MM.1S (cell line): Measurements from ENCODE around the gene NLRP5.

Experiments used
- DNase-seq: peaks from one replicate; pipeline ENCODE4 v3.0.0-alpha.2; 2015
- H2AFZ ChIP-seq: fragments of 300-600 bp; sonication (generic); 2 replicates; pipeline ENCODE4 v1.6.0; 2016; ENCODE audit warnings: antibody characterized with exemption, low read length
- H3F3A ChIP-seq: fragments of 300-600 bp; sonication (generic); 2 replicates; pipeline ENCODE4 v1.6.1; 2016; ENCODE audit warnings: mild to moderate bottlenecking, antibody characterized with exemption, low read length, moderate library complexity, mixed read lengths; ENCODE audit not compliant: insufficient read depth
- H3K27ac ChIP-seq: fragments of 300-600 bp; sonication (generic); 2 replicates; pipeline ENCODE4 v1.5.1; 2016; ENCODE audit warnings: mild to moderate bottlenecking, low read length
- H3K27me3 ChIP-seq: fragments of 300-600 bp; sonication (generic); replicated peaks from 2 replicates; pipeline ENCODE4 v1.6.0; 2016; ENCODE audit warnings: low read length; ENCODE audit not compliant: insufficient read depth
- H3K36me3 ChIP-seq: fragments of 300-600 bp; sonication (generic); replicated peaks from 2 replicates; pipeline ENCODE4 v1.6.1; 2016; ENCODE audit warnings: mild to moderate bottlenecking, low read length, mixed read lengths; ENCODE audit not compliant: insufficient read depth
- H3K4me1 ChIP-seq: fragments of 300-600 bp; sonication (generic); 2 replicates; pipeline ENCODE4 v1.6.1; 2016; ENCODE audit warnings: low read length, mixed read lengths
- H3K4me2 ChIP-seq: fragments of 300-600 bp; sonication (generic); 2 replicates; pipeline ENCODE4 v1.6.0; 2016; ENCODE audit warnings: low read depth, low read length
- H3K4me3 ChIP-seq: fragments of 300-600 bp; sonication (generic); 2 replicates; pipeline ENCODE4 v1.5.1; 2016; ENCODE audit warnings: low read length, mixed read lengths
- H3K79me2 ChIP-seq: fragments of 300-600 bp; sonication (generic); 2 replicates; pipeline ENCODE4 v1.6.1; 2016; ENCODE audit warnings: mixed run types, low read length, mixed read lengths
- H3K9ac ChIP-seq: fragments of 300-600 bp; sonication (generic); 2 replicates; pipeline ENCODE4 v1.6.1; 2016; ENCODE audit warnings: low read length, mixed read lengths
- H3K9me2 ChIP-seq: fragments of 300-600 bp; sonication (generic); replicated peaks from 2 replicates; pipeline ENCODE4 v1.6.1; 2016; ENCODE audit warnings: mild to moderate bottlenecking, low read length, mixed read lengths; ENCODE audit not compliant: insufficient read depth
- H3K9me3 ChIP-seq: fragments of 300-600 bp; sonication (generic); replicated peaks from 2 replicates; pipeline ENCODE4 v1.6.1; 2016; ENCODE audit warnings: mild to moderate bottlenecking, low read length, mixed read lengths; ENCODE audit not compliant: insufficient read depth
- H4K20me1 ChIP-seq: fragments of 300-600 bp; sonication (generic); 2 replicates; pipeline ENCODE4 v1.6.1; 2016; ENCODE audit warnings: mild to moderate bottlenecking, low read length, moderate library complexity, mixed read lengths; ENCODE audit not compliant: insufficient read depth
- CTCF ChIP-seq: fragments of 300-600 bp; sonication (generic); IDR thresholded peaks from 2 replicates; pipeline ENCODE4 v1.5.1; 2016; ENCODE audit warnings: antibody characterized with exemption, low read length, mixed read lengths
- EZH2 ChIP-seq: fragments of 300-600 bp; sonication (generic); optimal IDR thresholded peaks from 2 replicates; pipeline ENCODE3; 2017; ENCODE audit warnings: low read depth, mild to moderate bottlenecking, antibody characterized with exemption, low read length, mixed read lengths
- EZH2phosphoT487 ChIP-seq: fragments of 300-600 bp; sonication (generic); IDR thresholded peaks from 2 replicates; pipeline ENCODE4 v1.6.1; 2018; ENCODE audit warnings: antibody characterized with exemption, low read length

NLRP5 gene

GRCh38 chr19:56106397-56106849 lies 119.8 kb downstream of the NLRP5 start:
- Histone ChIP-seq H3F3A (no peaks in the 10 kb centered on the region), H3K79me2 (peaks cover 91% of the 10 kb centered on the region), H3K4me2 (no peak overlapping the region), H3K36me3 (peaks cover 3% of the 10 kb centered on the region; the same call in 1 of the 2 replicates), H3K27me3 (no peaks in the 10 kb centered on the region), H3K4me3 (no peak overlapping the region), H3K27ac (no peak overlapping the region), H4K20me1 (peaks cover 6% of the 10 kb centered on the region; the same call in 1 of the 2 replicates), H3K9me3 (no peaks in the 10 kb centered on the region), H3K4me1 (no peaks in the 10 kb centered on the region), H3K9ac (no peak overlapping the region), H3K9me2 (no peaks in the 10 kb centered on the region), H2AFZ (no peak overlapping the region)
- no peak for DNase-seq
- no peak for TF ChIP-seq CTCF
- TF ChIP-seq EZH2phosphoT487: no peak

GRCh38 chr19:56106993-56107392 lies 120.4 kb downstream of the NLRP5 start:
- peaks cover 6% of the 10 kb centered on the region; the same call in 1 of the 2 replicates for H4K20me1 ChIP-seq
- H3K4me2 ChIP-seq: no peak overlapping the region
- H3K79me2 ChIP-seq: peaks cover 92% of the 10 kb centered on the region
- H3K36me3 ChIP-seq: 0 out of 2 replicates have a peak, but pooled peaks cover 1% of the 10 kb centered on the region
- no peak overlapping the region for H2AFZ ChIP-seq
- H3K9ac ChIP-seq: no peak overlapping the region
- H3K4me1 ChIP-seq: no peaks in the 10 kb centered on the region
- H3K27ac ChIP-seq: no peak overlapping the region
- H3K27me3 ChIP-seq: no peaks in the 10 kb centered on the region
- H3K4me3 ChIP-seq: no peak overlapping the region
- no peaks in the 10 kb centered on the region for H3K9me2 ChIP-seq
- TF ChIP-seq CTCF (no peak), EZH2 (no peak), EZH2phosphoT487 (no peak)
- H3K9me3 ChIP-seq: no peaks in the 10 kb centered on the region
- no peak for DNase-seq
- no peaks in the 10 kb centered on the region for H3F3A ChIP-seq

GRCh38 chr19:56107626-56108351 lies 121.2 kb downstream of the NLRP5 start:
- Histone ChIP-seq H3K4me1 (no peaks in the 10 kb centered on the region), H4K20me1 (peaks cover 6% of the 10 kb centered on the region; the same call in 1 of the 2 replicates), H3F3A (no peaks in the 10 kb centered on the region), H3K9me2 (no peaks in the 10 kb centered on the region), H3K4me2 (no peak overlapping the region), H2AFZ (no peak overlapping the region), H3K36me3 (no peaks in the 10 kb centered on the region), H3K79me2 (peaks cover 93% of the 10 kb centered on the region), H3K9ac (no peak overlapping the region), H3K27ac (no peak overlapping the region), H3K9me3 (no peaks in the 10 kb centered on the region), H3K4me3 (no peak overlapping the region), H3K27me3 (no peaks in the 10 kb centered on the region)
- no peak for DNase-seq
- TF ChIP-seq EZH2 (no peak), CTCF (no peak), EZH2phosphoT487 (no peak)
